Epidermal melanocyte (primary cell): ENCODE measurements around the gene TMEM143.
A peak's percentile ranks its signal among the peaks of the same experiment; 100 is the strongest.
"Not testable (repeated sequence)": the region's sequence is repeated elsewhere in the genome, so short reads cannot be mapped to it uniquely, and the experiment has no call there.

Source experiments
- DNase-seq: peaks from one replicate; pipeline ENCODE4 v3.0.0; 2011; ENCODE audit warnings: low spot score; ENCODE audit not compliant: insufficient read length

The TMEM143 gene

DNA sequence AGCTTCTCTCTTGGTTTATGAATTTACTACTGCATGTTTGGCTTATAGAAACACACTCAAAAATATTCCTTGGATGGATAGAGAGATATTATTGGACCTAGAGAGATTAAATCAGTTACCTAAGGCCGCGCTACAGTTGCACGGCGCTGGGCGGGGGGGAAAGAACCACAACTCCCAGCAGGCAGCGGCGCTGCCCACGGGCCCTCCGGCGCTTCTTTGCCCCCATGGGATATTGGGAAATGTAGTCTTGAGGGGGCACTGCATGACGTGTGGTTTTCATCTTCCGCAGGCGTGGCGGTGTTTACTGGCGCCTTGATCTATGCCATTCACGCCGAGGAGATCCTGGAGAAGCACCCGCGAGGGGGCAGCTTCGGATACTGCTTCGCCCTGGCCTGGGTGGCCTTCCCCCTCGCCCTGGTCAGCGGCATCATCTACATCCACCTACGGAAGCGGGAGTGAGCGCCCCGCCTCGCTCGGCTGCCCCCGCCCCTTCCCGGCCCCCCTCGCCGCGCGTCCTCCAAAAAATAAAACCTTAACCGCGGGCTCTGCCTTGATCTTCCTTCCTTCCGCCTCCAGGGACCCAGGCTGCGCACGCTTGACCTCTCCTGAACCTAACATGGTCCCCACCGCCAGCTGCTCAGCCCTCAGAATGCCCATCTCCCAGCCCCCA is 33.6 kb downstream of the TMEM143 start:
- no peak for DNase-seq

DNA sequence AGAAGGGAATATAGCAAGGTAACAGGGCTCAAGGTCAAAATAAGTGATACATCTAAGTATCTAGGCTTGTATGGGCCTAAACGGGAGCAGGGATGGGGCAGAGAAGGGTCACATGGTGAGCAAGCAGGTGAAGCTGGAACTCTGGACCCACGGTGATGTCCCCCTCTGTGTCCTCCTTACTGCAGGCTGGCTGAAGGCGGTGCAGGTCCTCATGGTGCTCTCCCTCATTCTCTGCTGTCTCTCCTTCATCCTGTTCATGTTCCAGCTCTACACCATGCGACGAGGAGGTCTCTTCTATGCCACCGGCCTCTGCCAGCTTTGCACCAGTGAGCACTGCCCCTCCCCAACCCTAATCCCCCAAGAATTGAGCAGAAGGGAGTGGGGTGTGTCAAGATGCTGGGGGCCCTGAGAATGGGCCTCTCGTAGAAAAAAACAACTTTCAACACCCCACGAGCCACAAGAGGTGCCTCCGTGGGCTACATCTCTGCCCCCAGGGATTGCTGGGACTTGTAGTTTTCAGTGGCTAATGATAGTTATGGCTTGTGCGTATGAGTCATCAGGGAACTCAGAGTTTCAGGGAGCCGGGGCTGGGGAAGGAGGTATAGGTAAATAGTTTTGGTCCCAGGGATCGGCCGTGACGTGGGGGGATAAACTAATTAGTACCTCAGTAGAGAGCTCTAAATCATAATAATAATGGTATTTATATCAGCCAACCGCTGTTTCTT is 34.4 kb downstream of the TMEM143 start:
- no peak for DNase-seq

DNA sequence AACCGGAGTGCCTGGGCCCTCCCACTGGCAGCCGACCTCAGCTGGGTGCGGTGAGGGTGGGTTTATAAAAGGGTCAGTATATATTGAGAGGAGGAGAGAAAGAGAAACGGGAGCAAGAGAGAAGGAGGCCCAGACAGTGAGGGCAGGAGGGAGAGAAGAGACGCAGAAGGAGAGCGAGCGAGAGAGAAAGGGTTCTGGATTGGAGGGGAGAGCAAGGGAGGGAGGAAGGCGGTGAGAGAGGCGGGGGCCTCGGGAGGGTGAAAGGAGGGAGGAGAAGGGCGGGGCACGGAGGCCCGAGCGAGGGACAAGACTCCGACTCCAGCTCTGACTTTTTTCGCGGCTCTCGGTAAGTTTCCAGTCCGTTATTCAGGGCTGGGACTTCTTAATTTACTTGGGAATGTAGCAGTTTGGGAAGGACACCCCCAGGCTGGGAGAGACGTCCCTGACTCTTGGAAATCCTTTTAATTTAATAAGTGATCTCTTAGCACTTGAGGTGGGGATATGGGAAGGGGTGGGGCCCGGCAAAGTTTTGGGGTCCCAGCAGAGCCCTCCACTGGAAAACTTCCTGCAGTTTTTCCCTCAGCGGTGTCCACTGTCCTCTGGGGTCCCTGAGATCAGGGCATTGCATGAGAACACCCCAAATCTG is 38.4 kb downstream of the TMEM143 start, which contains the start of gene EMP3:
TSS of gene EMP3 (plus strand) at position 288 of the 646 bp plus-strand sequence. CDS start 1,293 bp downstream, outside the sequence.
- peak; percentile 87 for DNase-seq

DNA sequence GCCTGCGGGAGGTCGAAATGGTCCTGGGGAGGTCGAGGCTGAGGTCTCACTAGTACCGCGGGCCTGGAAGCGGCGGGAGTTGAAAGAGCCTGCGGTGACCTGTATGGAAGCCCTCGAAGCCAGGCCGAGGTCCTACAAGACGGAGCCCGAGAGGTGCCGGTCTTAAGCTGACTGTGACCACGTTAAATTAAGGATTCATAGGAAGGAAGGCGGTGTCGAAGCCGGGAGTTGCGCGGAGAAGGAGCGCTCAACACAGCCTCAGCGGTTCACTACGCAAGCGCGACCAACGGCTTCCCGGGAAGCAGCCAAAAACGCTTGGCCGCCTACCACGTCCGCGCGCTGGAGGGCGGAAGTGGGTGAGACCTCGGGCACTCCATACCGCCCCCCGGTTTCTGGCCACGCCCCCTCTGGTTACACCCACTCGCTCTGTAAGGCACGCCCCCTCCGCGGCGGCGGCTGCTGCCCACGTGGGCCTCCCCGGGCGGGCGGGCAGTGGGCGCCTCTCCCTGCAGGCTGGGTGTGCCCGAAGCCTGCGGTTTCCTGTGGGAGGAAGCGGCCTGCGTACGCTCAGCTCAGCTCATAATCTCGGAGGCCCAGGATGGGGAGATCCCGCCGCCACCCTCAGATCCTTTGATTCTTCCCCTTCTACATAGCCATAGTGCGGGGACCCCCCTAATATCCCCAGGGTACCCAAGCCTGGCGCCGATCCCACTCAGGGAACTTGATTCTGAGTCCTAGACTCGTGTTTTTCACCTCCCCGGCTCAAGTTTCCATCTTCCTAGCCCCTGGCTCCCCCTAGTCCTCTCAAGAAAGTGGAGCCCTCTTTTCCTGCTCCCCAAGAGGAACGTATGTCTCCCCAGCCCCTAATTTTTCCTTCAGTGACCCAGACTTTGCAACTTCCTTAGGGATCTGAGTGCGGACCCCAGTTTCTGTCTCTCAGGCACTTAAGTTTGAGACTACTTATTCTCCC is 41.8 kb downstream of the TMEM143 start:
- DNase-seq = peak; percentile 90

DNA sequence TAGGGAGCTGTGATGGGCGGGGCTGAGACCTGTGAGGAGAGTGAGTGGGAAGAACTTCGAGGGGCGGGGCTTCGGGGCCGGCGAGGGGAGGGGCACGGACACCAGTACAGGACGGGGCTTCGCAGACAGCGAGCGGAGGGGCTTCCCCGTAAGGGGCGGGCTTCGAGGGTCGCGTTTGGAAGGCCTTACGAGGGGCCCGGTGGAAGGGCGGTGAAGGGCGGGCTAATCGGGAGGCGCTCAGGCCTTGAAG is 42.4 kb downstream of the TMEM143 start:
- peak; percentile 78 for DNase-seq

DNA sequence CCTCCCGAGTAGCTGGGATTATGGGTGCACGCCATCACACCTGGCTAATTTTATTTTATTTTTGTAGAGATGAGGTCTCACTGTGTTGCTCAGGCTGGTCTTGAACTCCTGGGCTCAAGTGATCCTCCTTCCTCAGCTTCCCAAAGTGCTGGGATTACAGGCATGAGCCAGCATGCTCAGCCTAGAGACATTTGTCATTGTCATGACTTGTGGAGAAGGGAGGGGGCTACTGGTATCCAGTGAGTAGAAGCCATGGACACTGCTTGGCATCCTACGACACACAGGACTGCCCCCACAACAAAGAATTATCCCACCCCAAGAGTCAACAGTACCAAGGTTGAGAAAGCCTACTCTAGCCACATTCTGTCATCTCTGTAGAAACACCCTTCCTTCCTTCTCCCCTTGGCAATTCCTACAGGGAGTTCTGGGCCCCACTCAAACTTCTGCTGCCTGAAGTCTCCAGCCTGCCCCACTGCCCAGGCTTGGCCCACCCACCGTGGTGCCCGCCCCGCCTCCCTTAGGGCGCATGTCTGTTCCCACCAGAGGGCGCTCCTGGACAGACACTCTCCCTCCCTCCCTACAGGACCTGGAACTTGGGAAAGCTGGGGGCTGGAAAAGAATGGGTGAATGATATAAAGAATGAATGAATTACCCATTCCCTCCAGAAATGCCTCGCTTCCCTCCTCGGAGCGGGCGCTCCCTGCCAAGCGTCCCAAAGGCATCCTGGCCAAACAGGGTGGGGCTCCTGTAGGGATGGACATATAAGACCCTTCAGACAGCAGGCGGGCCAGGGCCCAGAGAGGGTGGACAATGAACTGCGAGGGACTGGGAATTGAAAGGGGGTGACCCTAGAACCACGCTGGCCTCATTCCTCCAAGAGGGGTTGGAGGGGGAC is 43.8 kb downstream of the TMEM143 start:
- DNase-seq = peak; percentile 45

DNA sequence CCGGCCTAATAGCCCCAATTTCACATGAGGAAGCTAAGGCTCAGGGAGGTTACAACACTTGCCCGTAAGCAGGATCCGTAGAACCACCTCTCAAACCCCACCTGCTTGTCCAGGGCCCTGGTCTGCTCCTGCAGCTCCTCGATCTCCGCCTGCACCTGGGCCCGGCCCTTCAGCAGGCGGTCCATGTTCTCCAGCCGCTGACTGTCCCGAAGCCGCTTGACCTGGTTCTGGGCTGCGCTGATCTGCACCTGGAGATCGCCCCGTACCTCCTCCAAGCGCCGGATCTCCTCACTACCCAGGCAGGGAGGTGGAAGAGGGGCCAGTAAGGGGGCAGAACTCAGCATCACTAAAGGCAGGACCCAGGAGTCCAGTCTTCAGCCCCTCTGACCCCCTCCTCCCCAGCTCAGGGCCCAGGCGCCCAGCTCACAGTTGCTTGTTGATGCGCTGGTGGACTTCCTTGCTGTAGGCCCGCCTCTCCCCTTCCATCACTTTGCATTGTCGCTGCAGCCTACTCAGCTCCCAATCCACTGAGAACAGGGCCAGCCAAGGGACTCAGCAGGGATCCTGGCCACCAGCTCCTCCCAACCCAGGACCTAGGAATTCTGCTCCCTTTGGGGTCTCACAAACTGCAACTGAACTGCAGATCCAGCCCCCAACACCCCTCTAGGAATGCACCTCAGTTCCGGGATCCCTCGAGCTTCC is 45.3 kb downstream of the TMEM143 start:
- DNase-seq = no peak

DNA sequence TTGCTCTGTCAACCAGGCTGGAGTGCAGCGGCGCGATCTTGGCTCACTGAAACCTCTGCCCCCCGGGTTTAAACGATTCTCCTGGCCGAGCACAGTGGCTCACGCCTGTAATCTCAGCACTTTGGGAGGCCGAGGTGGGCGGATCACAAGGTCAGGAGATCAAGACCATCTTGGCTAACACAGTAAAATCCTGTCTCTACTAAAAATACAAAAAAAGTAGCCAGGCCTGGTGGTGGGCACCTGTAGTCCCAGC is 46.1 kb downstream of the TMEM143 start:
- DNase-seq = not testable (repeated sequence)

DNA sequence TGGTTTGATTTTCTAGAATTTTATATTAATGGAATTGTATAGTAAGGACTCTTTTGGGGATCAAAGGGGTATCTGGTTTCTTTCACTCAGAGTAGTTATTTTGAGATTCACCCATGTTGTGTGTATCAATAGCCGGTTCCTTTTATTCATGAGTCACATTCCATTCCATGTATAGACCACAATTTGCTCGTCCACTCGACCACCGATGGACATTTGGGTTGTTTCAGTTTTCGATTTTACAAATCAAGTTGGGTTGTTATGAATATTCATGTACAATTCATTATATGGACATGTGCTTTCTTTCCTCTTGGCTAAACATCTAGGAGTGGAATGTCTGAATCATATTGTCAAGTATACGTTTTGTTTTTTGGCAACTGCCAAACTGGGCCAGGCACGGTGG is 48.0 kb downstream of the TMEM143 start:
- DNase-seq = no peak

DNA sequence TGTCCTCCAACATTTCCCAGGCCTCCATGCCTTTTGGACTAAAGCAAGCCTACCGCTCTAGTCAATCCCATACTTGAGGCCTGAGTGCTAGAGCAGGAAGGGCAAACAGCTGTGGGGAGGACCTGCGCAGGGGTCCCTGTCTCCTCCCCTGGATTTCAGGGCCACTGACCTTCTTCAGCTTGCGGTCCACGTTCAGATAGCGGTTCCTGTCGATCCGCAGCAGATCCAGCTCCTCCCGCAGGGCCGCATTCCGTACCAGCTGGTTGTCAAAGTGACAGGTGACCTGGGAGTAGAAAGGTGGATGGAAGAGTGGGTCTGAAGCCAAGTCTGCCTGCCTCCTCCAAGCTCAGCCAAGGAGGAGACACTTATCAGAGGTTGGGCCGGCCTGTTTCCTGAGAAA is 52.4 kb downstream of the TMEM143 start:
- no peak for DNase-seq

DNA sequence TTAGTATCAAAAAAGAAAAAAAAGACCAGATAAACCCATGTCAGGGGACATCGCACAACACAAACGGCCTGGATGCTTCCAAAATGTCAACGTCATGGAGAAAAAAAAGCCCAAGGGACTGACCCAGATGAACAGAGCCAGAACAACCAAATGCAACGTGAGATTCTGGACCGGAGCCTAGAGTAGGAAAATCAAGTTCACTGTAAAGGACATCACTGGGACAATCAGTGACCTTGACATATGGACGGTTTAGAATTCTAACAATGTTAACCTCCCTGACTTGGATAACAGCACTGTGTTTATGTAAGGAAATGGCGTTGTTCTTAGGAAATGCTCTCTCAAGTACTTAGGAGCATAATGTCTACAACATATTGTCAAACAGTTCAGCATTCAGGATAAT is 53.5 kb downstream of the TMEM143 start:
- no peak for DNase-seq

DNA sequence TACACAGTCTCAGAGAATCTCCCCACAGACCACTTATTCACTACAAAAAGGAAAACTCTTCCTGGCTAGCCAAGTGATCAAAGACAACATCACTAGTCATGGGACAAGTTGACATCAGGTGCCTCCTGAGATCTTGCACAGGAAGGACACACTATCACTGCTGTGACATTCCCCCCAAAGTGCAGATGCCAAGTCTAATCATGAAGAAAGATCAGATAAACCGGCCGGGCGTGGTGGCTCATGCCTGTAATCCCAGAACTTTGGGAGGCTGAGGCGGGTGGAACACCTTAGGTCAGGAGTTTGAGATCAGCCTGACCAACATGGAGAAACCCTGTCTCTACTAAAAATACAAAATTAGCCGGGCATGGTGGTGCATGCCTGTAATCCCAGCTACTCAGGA is 54.0 kb downstream of the TMEM143 start:
- not testable (repeated sequence) for DNase-seq

DNA sequence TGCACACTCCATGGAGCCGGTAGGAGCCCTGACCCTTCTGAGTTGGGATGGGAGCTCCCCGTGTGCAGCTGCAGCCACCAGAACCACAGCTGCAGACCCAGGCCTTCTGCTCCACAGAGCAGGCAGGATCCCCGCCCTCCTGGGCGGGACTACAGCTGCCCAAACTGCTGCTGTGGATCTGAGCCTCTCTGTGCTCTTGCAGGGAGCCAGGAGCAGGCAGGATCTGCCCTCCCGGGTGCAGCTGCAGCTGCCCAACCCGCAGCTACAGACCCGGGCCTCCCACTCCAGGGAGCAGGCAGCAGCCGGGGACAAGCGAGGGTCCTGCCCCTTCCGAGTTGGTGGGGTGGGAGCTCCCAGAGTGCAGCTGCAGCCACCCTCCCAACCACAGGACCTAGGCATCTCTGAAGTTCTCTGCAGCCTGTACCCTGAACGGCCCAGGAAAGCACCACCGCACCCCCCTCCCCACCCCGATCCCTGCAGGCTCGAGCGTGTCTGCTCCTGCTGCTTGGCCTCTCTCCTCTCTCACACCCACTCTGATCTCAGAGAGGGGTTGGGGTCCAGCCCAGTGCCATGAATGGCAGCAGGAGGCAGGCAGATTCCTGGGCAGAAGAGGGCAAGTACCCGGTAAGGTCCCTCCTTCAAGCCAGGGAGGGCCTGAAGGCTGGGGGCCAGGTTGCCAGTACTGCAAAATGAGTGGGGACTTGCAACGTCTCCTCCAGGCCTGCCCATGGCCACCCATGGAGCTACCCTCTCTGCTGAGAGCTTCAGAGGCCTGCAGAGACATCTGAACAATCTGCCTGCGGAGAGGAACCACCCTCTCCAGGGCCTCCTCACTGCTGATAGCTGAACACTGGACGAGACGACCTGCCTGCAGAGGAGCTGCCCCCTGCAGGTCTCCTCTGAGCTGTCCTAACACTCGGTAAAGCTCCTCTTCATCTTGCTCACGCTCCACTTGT is 54.8 kb downstream of the TMEM143 start:
- no peak for DNase-seq

DNA sequence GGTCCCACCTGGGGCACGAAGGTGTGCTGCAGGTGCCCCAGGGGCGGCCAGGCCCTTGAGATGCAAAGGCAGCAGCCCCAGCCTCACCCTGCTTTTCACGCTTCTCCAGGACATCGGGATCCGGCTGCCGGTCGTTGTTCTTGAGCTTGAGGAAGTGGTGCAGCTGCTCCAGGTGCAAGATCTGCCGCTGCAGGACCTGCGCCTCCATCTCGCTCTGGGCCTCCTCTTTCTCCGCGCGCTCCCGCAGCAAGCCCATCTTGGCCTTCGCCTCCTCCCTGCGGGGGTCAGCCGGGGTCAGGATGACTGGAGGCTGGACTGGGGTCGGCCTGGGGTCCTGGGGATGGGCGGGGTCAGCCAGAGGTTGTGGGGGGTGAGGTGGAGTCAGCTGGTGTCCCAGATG is 59.9 kb downstream of the TMEM143 start:
- DNase-seq = no peak

DNA sequence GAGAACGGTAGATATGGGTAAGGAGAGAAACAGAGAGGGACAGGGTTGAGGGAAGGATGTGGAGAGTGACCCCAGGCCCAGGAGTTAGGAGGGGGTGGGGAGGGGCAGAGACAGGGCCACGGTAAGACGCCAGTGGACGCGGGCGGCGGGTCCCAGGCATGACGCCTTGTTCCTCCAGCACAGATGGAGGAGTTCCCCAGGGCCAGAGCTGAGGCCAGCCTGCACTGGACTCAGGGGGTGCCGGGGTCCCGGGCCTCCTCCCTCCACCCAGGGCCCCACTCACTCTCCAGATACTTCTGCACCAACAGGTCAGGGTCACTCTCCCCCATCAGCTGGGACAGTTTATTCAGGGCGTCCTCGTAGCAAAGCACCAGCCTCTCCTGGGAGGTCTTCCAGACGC is 60.4 kb downstream of the TMEM143 start:
- no peak for DNase-seq

DNA sequence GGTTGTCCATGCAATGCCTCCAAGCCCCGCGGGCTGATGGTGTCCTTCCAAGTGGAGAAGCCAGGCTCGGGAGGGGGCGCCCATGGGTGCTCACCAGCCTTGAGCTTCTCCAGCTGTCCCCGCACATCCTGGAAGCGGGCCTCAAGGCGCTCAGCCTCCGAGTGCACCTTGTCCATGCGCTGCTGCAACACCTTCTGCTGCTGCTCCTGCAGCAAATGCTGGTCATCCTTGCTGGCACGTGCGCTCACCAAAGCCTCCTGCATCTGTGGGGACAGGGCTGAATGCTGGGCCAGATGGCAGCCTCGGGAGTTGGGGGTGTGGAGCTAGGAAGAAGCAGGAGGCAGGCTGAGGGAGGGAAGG is 61.2 kb downstream of the TMEM143 start:
- no peak for DNase-seq

DNA sequence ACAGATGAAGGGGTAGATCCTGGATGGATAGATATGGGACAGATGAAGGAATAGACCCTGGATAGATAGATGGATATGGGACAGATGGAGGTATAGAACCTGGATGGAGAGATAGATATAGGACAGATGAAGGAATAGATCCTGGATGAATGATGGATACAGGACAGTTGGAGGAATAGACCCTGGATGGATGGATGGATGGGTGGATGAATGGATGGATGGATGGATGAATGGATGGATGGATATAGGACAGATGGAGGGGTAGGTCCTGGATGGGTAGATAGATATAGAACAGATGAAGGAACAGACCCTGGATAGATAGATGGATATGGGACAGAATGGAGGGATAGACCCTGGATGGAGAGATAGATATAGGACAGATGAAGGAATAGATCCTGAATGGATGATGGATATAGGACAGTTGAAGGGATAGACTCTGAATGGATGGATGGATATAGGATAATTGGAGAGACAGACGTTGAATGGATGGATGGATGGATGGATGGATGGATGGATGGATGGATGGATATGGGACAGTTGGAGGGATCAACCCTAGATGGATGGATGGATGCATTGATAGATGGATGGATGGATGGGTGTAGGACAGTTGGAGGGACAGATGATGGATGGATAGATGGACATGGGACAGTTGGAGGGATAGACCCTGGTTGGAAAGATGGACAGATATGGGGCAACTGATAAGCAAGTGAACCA is 61.7 kb downstream of the TMEM143 start:
- DNase-seq = no peak

DNA sequence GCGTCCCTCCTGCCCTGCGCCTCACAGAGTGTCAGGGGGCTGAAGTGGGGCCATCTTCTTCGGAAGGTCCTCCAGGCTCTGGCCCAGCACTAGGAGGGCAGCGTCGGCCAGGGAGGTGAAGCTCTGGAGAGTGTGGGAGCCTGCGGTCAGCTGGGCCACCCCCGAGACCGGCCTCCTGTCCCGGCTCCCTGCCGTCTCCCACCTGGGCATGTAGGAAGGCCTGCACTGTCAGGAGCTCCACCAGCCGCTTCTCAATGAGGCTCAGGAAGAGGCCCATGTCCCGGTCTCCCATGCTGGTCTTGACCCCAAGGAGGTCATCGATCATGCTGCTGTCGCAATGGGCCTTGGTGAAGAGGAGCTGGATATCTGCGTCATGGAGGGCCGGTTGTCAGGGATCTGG is 65.8 kb downstream of the TMEM143 start:
- DNase-seq = no peak
